Ovary (tissue), 9 donors: ENCODE data around the gene SEMA5A. TPM values are rescaled to one million over a fixed set of nuclear protein-coding genes. Genes with fewer than 3 reads are reported as not detected.

Experiments used
- DNase-seq, 5 donors: peaks; one replicate each; pipeline ENCODE4 v3.0.0-alpha.2; 2019 to 2020
- H3K27ac ChIP-seq, 2 donors: fragments of 200-600 bp; one replicate each; pipeline versions ENCODE4 v1.5.1 to v1.8.0; 2019 to 2022
- H3K27me3 ChIP-seq: fragments of 200-600 bp; one replicate; pipeline ENCODE4 v1.8.0; 2022
- H3K36me3 ChIP-seq: fragments of 200-600 bp; sonication (generic); one replicate; pipeline ENCODE4 v1.5.1; 2019
- H3K4me1 ChIP-seq: one replicate; pipeline ENCODE4 v1.8.1; 2013; ENCODE audit warnings: mild to moderate bottlenecking, moderate library complexity; ENCODE audit not compliant: insufficient read depth
- H3K4me3 ChIP-seq: fragments of 200-600 bp; sonication (generic); one replicate; pipeline ENCODE4 v1.5.1; 2017
- H3K9me3 ChIP-seq, 2 donors: fragments of 200-600 bp in 1 of 2; sonication (generic) in 1 of 2; one replicate each; pipeline versions ENCODE4 v1.5.1 to v1.8.1; 2013 to 2019; ENCODE audit warnings: mild to moderate bottlenecking in 1 of 2, moderate library complexity in 1 of 2
- EP300 ChIP-seq: sonication (generic); formaldehyde crosslinking; IDR thresholded peaks from one replicate; pipeline ENCODE4 v1.6.1; 2017; ENCODE audit warnings: antibody characterized with exemption
- POLR2A ChIP-seq: fragments of 450-650 bp; IDR thresholded peaks from one replicate; pipeline ENCODE4 v1.6.1; 2017; ENCODE audit warnings: antibody characterized with exemption, mild to moderate bottlenecking, moderate library complexity
- WGBS, 3 donors: extraction: QIAGEN DNeasy Blood & Tissue Kit in 1 of 3; methylation state at CpG; one replicate each; pipeline versions ENCODE4 v1.1.5 to v1.1.7; 2013 to 2017; 5-methylcytosine and 5-hydroxymethylcytosine counted together
- intact Hi-C, 4 donors: fragments of 100-400 bp; cut with DNase I; formaldehyde crosslinking; loops; one replicate each; pipeline versions ENCODE4 v1.11.0 to v1.15.1; 2022 to 2023
- polyA plus RNA-seq, 2 donors: library from polyadenylated mRNA; stranded (reverse); fragments of 200-250 nt in 1 of 2; fragments of 350-450 nt in 1 of 2; fragmentation: Illumina TruSeq in 1 of 2; extraction: RNeasy Lipid Tissue Mini Kit (QIAGEN cat#74804) in 1 of 2; gene quantifications; one replicate each; pipeline ENCODE4 v1.2.3, GENCODE V29; 2013 to 2014
- total RNA-seq, 7 donors: library from RNA; depleted of rRNA in 2 of 7; stranded (reverse); fragments of >200 nt in 2 of 7; fragmentation: NEBNext Ultra II Directional in 3 of 7; extraction: Animal tissue kit (Norgen Biotek cat#: 25700) in 3 of 7; gene quantifications; one replicate each; pipeline versions ENCODE4 v1.1.0 to v1.2.4, GENCODE V29; 2016 to 2023
- TF ChIP-seq, protein P1 (sequence below), 3 donors: fragments of 450-650 bp in 2 of 3; fragments of 200-600 bp in 1 of 3; IDR thresholded peaks; one replicate each; pipeline versions ENCODE4 v1.5.1 to v1.8.0; 2016 to 2022; ENCODE audit warnings: antibody characterized with exemption in 3 of 3, mild to moderate bottlenecking in 1 of 3
- donor health status: DM: no; HTN: no; CAD: no; lungs with moderate emphysema.
- donor health status: DM: no; HTN: no; CAD: no.
- donor health status: Bipolar disorder and iron deficiency.
- donor health status: DM: yes; HTN: yes; CAD: no.
- donor health status: DM: no; HTN: no; CAD: no.
- donor health status: DM: yes; HTN: yes; CAD: no.

SEMA5A gene
- total and polyA plus RNA-seq, 9 donors, result 2.0 to 6.6 (median 4.3) TPM

DNA sequence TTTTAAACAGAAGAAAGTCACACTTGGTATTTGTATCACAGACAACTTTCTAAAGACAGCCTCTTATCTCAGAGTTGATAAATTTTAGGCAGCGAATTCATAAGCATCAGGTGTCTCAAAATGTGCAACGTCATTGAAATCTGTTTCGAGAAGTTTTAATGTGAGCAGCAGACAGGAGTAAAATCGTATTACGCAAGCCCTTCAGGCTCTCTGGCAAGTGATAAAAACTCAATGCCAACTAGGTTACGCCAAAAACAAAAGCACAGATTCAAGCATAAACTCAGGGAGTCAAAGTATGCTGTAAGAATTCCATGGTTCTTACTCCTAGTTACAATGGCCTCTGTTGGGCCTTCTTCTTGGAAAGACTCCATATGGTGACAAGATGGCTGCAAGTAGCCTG, 244.7 kb downstream of the SEMA5A start:
- intact Hi-C loops, result no loop called here
- TF ChIP-seq POLR2A (no peak), EP300 (no peak)
- TF ChIP-seq, protein P1, sequence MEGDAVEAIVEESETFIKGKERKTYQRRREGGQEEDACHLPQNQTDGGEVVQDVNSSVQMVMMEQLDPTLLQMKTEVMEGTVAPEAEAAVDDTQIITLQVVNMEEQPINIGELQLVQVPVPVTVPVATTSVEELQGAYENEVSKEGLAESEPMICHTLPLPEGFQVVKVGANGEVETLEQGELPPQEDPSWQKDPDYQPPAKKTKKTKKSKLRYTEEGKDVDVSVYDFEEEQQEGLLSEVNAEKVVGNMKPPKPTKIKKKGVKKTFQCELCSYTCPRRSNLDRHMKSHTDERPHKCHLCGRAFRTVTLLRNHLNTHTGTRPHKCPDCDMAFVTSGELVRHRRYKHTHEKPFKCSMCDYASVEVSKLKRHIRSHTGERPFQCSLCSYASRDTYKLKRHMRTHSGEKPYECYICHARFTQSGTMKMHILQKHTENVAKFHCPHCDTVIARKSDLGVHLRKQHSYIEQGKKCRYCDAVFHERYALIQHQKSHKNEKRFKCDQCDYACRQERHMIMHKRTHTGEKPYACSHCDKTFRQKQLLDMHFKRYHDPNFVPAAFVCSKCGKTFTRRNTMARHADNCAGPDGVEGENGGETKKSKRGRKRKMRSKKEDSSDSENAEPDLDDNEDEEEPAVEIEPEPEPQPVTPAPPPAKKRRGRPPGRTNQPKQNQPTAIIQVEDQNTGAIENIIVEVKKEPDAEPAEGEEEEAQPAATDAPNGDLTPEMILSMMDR (IDR thresholded peaks at IDR 0.05), result no peak
- Histone ChIP-seq H3K4me1 (no peaks in the 10 kb centered on the region), H3K9me3 (no peaks in the 10 kb centered on the region), H3K27ac (no peak overlapping the region), H3K27me3 (no peaks in the 10 kb centered on the region), H3K4me3 (no peak overlapping the region), H3K36me3 (no peaks in the 10 kb centered on the region)
- 80 to 91% (median 83%) methylated on average over 6 of the region's 6 CpGs for WGBS, 3 donors
- no peak for DNase-seq

DNA sequence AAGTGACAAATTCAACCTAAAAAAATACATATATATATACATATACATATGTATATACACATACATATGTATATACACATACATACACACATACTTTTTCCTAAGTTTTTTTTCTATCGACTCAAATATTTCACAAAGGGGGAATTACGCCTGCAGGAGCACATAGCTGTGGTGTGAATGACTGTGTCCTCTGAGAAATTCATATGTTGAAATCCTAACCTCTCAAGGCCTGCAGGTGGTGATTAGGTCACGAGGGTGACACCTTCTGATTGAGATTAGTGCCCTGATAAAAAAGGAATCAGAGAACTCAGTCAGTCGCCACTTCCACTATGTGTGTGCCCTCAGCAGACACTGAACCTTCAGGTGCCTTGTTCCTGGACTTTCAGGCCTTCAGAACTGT, 248.7 kb downstream of the SEMA5A start:
- DNase-seq, result no peak
- H3K9me3 ChIP-seq, result no peaks in the 10 kb centered on the region
- TF ChIP-seq, protein P1 (IDR thresholded peaks at IDR 0.05), result no peak
- TF ChIP-seq POLR2A (no peak), EP300 (no peak)
- H3K4me3 ChIP-seq, result no peak overlapping the region
- H3K4me1 ChIP-seq, result no peaks in the 10 kb centered on the region
- 67 to 82% (median 72%) methylated on average over 4 of the region's 4 CpGs for WGBS, 3 donors
- intact Hi-C loops, result no loop called here
- H3K27me3 ChIP-seq, result no peaks in the 10 kb centered on the region
- no peaks in the 10 kb centered on the region for H3K36me3 ChIP-seq
- H3K27ac ChIP-seq, result no peak overlapping the region

DNA sequence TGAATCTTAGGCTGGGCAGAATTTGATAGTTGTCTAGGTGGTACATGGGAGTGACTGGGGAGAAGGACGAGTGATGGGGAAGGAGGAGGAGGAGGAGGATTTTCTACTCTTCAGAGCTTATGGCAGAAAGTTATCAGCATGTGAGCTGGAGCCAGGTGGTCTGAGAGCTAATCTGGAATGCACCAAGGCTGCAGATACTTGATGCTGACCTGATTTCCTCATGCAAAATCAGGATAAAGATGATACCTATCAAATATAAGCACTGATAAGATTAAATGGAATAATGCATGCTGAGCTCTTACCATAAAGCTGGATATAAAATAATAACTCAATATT, 250.4 kb downstream of the SEMA5A start:
- WGBS, 3 donors, result 65 to 77% (median 71%) methylated on average over 1 of the region's 1 CpG
- no peaks in the 10 kb centered on the region for H3K4me1 ChIP-seq
- intact Hi-C loops, result no loop called here
- TF ChIP-seq, protein P1 (IDR thresholded peaks at IDR 0.05), result no peak
- TF ChIP-seq POLR2A, result no peak
- TF ChIP-seq EP300, result no peak
- H3K9me3 ChIP-seq, result no peaks in the 10 kb centered on the region
- no peak overlapping the region for H3K27ac ChIP-seq
- H3K4me3 ChIP-seq, result no peak overlapping the region
- no peak for DNase-seq
- H3K36me3 ChIP-seq, result no peaks in the 10 kb centered on the region
- H3K27me3 ChIP-seq, result no peaks in the 10 kb centered on the region

DNA sequence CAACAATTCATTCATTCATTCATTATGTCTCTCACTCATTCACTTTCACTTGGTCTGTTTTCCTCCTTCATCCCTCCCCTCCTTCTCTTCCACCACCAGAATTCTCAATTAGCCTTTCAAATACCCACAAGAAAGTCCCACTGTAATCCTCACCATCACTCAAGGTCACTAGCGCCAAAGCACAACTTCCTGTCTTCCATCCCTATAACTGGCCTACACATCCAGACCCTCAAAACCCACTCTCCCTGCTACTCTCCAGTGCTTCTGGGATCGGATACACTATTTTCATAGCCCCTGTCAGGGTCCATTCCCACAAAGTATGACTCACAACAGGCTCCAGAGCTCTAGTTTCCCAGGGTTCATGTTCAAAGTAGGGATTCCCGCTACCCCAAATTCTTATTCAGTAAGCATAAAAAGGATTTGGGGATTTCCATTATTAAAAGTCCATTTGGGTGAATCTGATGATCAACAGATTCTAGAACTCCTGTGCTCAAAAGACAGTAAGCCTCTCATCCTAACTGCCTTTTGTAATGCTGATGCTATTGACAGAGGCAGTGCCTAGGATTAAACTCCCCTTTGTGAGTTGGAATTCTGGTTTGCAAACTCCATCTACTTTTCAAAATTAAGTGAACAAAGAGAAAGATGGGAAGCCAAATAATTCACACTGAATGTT, 250.9 kb downstream of the SEMA5A start:
- H3K36me3 ChIP-seq, result no peaks in the 10 kb centered on the region
- intact Hi-C loops, result no loop called here
- WGBS, 3 donors, result 75 to 86% (median 82%) methylated on average over 3 of the region's 3 CpGs
- H3K4me1 ChIP-seq, result no peaks in the 10 kb centered on the region
- TF ChIP-seq EP300 (no peak), POLR2A (no peak)
- TF ChIP-seq, protein P1 (IDR thresholded peaks at IDR 0.05), result no peak
- H3K9me3 ChIP-seq, result no peaks in the 10 kb centered on the region
- no peak for DNase-seq
- H3K4me3 ChIP-seq, result no peak overlapping the region
- H3K27ac ChIP-seq, result no peak overlapping the region
- H3K27me3 ChIP-seq, result no peaks in the 10 kb centered on the region
